Upper lobe of left lung (tissue), 4 donors: ENCODE measurements around the gene ANKRD26.

ENCODE experiments used
- CTCF ChIP-seq, 6 experiments: fragments of 450-650 bp in 4 of 6; fragments of 200-600 bp in 2 of 6; sonication (generic) in 2 of 6; IDR thresholded peaks; one replicate each; pipeline ENCODE4 v1.5.1; 2016 to 2019; ENCODE audit warnings: antibody characterized with exemption in 6 of 6
- POLR2A ChIP-seq, 4 donors: fragments of 450-650 bp; IDR thresholded peaks; one replicate each; pipeline ENCODE4 v1.5.1; 2016 to 2017; ENCODE audit warnings: antibody characterized with exemption in 4 of 4, mild to moderate bottlenecking in 2 of 4

- TF ChIP-seq CTCF (IDR thresholded peaks at IDR 0.05): no peak
- no peak for TF ChIP-seq POLR2A (IDR thresholded peaks at IDR 0.05)
Observed at GRCh38 chr10:26981232-26981824, 119.0 kb downstream of the ANKRD26 start.
